Panc1 (cell line): ENCODE results near the gene CCDC57. TPM values are rescaled to one million over a fixed set of nuclear protein-coding genes. Genes with fewer than 3 reads are reported as not detected.

Source experiments
- ATAC-seq: fragments of 200-7000 bp; cut with Tn5 transposase; 2 replicates; pipeline ENCODE4 v1.9.1; 2020; ENCODE audit warnings: mild to moderate bottlenecking, moderate library complexity
- BruUV-seq: library from RNA; stranded (reverse); fragments of 400-500 nt; replicated peaks from 2 replicates; lab custom pipeline; 2021; lab: Mats Ljungman, UMichigan
- CTCF ChIA-PET: fragments of 300-600 bp; sonication (Branson Sonifier 250); formaldehyde crosslinking; loops from one replicate; lab custom pipeline; 2022; ENCODE audit warnings: antibody characterized with exemption; lab: Charles Lee
- POLR2A ChIA-PET: fragments of 300-600 bp; sonication (Branson Sonifier 250); formaldehyde crosslinking; loops from one replicate; lab custom pipeline; 2022; ENCODE audit warnings: antibody characterized with exemption; lab: Charles Lee
- DNase-seq: peaks from one replicate; pipeline ENCODE4 v3.0.0-alpha.2; 2010; ENCODE audit warnings: low read depth, low spot score
- H3K27ac ChIP-seq: 2 replicates; pipeline ENCODE4 v1.5.1; 2011; ENCODE audit warnings: mild to moderate bottlenecking, low read length, inconsistent platforms
- H3K27me3 ChIP-seq: fragments of 200-500 bp; sonication (Bioruptor generic); 2 replicates; pipeline ENCODE4 v1.6.0; 2014; ENCODE audit warnings: low read length, inconsistent platforms; ENCODE audit not compliant: control insufficient read depth, insufficient read depth
- H3K36me3 ChIP-seq: fragments of 200-500 bp; sonication (Bioruptor generic); 2 replicates; pipeline ENCODE4 v1.5.1; 2014; ENCODE audit warnings: inconsistent platforms, mild to moderate bottlenecking, low read length, moderate library complexity; ENCODE audit not compliant: control insufficient read depth, insufficient read depth
- H3K4me1 ChIP-seq: 2 replicates; pipeline ENCODE4 v1.5.1; 2011; ENCODE audit warnings: inconsistent platforms, mild to moderate bottlenecking, low read length, moderate library complexity; ENCODE audit not compliant: control insufficient read depth, insufficient read depth
- H3K4me3 ChIP-seq, 2 experiments: 2 replicates each; pipeline ENCODE4 v1.5.1; 2011 to 2012; ENCODE audit warnings: low read depth in 2 of 2, low read length in 2 of 2, mild to moderate bottlenecking in 2 of 2, inconsistent platforms in 1 of 2, moderate library complexity in 1 of 2
- H3K9me3 ChIP-seq: fragments of 200-500 bp; sonication (Bioruptor generic); 2 replicates; pipeline ENCODE4 v1.5.1; 2014; ENCODE audit warnings: low read depth, mild to moderate bottlenecking, inconsistent platforms, low read length, moderate library complexity; ENCODE audit not compliant: control insufficient read depth, insufficient read depth
- CTCF ChIP-seq: fragments of 450-650 bp; IDR thresholded peaks from 2 replicates; pipeline ENCODE4 v1.5.1; 2017; ENCODE audit warnings: mild to moderate bottlenecking
- POLR2AphosphoS5 ChIP-seq: IDR thresholded peaks from 2 replicates; pipeline ENCODE4 v1.6.1; 2012; ENCODE audit warnings: mild to moderate bottlenecking, low read depth, low read length, moderate library complexity
- REST ChIP-seq, 2 experiments: IDR thresholded peaks; 2 replicates each; pipeline ENCODE4 v1.6.1; 2011 to 2012; ENCODE audit warnings: low read depth in 2 of 2, control low read depth in 1 of 2, low read length in 1 of 2, mild to moderate bottlenecking in 1 of 2, moderate library complexity in 1 of 2; ENCODE audit not compliant: insufficient read depth in 1 of 2
- SIN3A ChIP-seq: IDR thresholded peaks from 2 replicates; pipeline ENCODE4 v1.6.1; 2012; ENCODE audit warnings: low read depth, mild to moderate bottlenecking, low read length, moderate library complexity, borderline replicate concordance; ENCODE audit not compliant: insufficient read depth
- TCF7L2 ChIP-seq: IDR thresholded peaks from 2 replicates; pipeline ENCODE4 v1.6.1; 2011; ENCODE audit warnings: mild to moderate bottlenecking, low read depth, low read length, inconsistent platforms
- in situ Hi-C: cut with HindIII; loops from 2 replicates; pipeline ENCODE4 v1.10.0; 2016; ENCODE audit warnings: low sequenced_read_pairs, low pct_unique_long_range_greater_than_20kb
- intact Hi-C: fragments of 100-400 bp; cut with micrococcal nuclease; formaldehyde crosslinking; loops from one replicate; pipeline ENCODE4 v1.10.0; 2022; ENCODE audit not compliant: unreplicated experiment
- total RNA-seq: library from RNA; stranded (reverse); gene quantifications from one replicate; pipeline ENCODE4 v1.2.1, GENCODE V29; 2021; ENCODE audit not compliant: unreplicated experiment

CCDC57 gene
- total RNA-seq, 1 experiment from 2014 or later: 63.6 TPM

- in situ Hi-C loops: no loop called here
- no TSS peak for BruUV-seq
- CTCF ChIA-PET: no interaction called here
- DNase-seq (no peak), ATAC-seq (no peak)
- Histone ChIP-seq H3K27me3 (no peaks in the 10 kb centered on the region), H3K27ac (no peak overlapping the region), H3K4me1 (no peaks in the 10 kb centered on the region), H3K4me3 (no peak overlapping the region), H3K36me3 (peaks cover 3% of the 10 kb centered on the region), H3K9me3 (no peaks in the 10 kb centered on the region)
- TF ChIP-seq CTCF (no peak), SIN3A (no peak), POLR2AphosphoS5 (no peak), TCF7L2 (no peak)
- POLR2A ChIA-PET: interaction anchor here (0.6 kb wide), 1 partner anchor 174 kb away, joined by 8 read pairs; no protein-coding TSS in a partner anchor
- intact Hi-C loops: no loop called here
Measured at GRCh38 chr17:82164853-82165252, 47.8 kb downstream of the CCDC57 start.

GRCh38 chr17:82161216-82161615 lies 51.4 kb downstream of the CCDC57 start:
- H3K4me1 ChIP-seq: no peaks in the 10 kb centered on the region
- CTCF ChIA-PET: interaction anchor here (0.6 kb wide), 1 partner anchor 57 kb away, joined by 6 read pairs; no protein-coding TSS in a partner anchor
- no peak overlapping the region for H3K27ac ChIP-seq
- no peaks in the 10 kb centered on the region for H3K27me3 ChIP-seq
- intact Hi-C loops (no loop called here), in situ Hi-C loops (no loop called here)
- no TSS peak for BruUV-seq
- POLR2A ChIA-PET: interaction anchor here (0.6 kb wide), 1 partner anchor 9 kb away, joined by 17 read pairs; no protein-coding TSS in a partner anchor
- no peaks in the 10 kb centered on the region for H3K9me3 ChIP-seq
- no peak for ATAC-seq
- peaks cover 4% of the 10 kb centered on the region for H3K36me3 ChIP-seq
- TF ChIP-seq TCF7L2: no peak
- no peak for TF ChIP-seq POLR2AphosphoS5
- TF ChIP-seq SIN3A: no peak
- no peak for TF ChIP-seq CTCF
- TF ChIP-seq REST (IDR thresholded peaks at IDR 0.05; ENCODE audit: insufficient read depth in 1 of 2, low read depth in 2 of 2, low read length in 1 of 2): no peak
- no peak for DNase-seq
- H3K4me3 ChIP-seq: no peak overlapping the region
